Colonic mucosa (tissue), 4 donors: ENCODE measurements around the gene C20orf202. TPM values are rescaled to one million over a fixed set of nuclear protein-coding genes. Genes with fewer than 3 reads are reported as not detected.
"Not testable (repeated sequence)": the region's sequence is repeated elsewhere in the genome, so short reads cannot be mapped to it uniquely, and the experiment has no call there.

Experiments
- DNase-seq: peaks from one replicate; pipeline ENCODE4 v3.0.0-alpha.2; 2020
- H3K27ac ChIP-seq: fragments of 200-600 bp; one replicate; pipeline ENCODE4 v1.8.0; 2021
- H3K27me3 ChIP-seq: fragments of 200-600 bp; one replicate; pipeline ENCODE4 v1.8.0; 2021
- H3K36me3 ChIP-seq: fragments of 200-600 bp; one replicate; pipeline ENCODE4 v1.8.0; 2021
- H3K4me1 ChIP-seq: fragments of 200-600 bp; one replicate; pipeline ENCODE4 v1.8.0; 2021; ENCODE audit warnings: mild to moderate bottlenecking
- H3K4me3 ChIP-seq: fragments of 200-600 bp; one replicate; pipeline ENCODE4 v1.8.0; 2021
- H3K9ac ChIP-seq, 2 donors: one replicate each; pipeline ENCODE4 v1.7.0; 2013; ENCODE audit warnings: control low read depth in 2 of 2, low read depth in 2 of 2, low read length in 2 of 2
- H3K9me3 ChIP-seq: fragments of 200-600 bp; one replicate; pipeline ENCODE4 v1.8.0; 2021
- intact Hi-C: fragments of 100-400 bp; cut with DNase I; formaldehyde crosslinking; loops from one replicate; pipeline ENCODE4 v1.14.1; 2022
- total RNA-seq, 2 donors: library from RNA; stranded (reverse); fragmentation: NEBNext Ultra II Directional in 1 of 2; extraction: Animal tissue kit (Norgen Biotek cat#: 25700) in 1 of 2; gene quantifications; one replicate each; pipeline ENCODE4 v1.2.1, GENCODE V29; 2021
- TF ChIP-seq, protein P1 (sequence below): fragments of 200-600 bp; IDR thresholded peaks from one replicate; pipeline ENCODE4 v1.8.0; 2022; ENCODE audit warnings: antibody characterized with exemption, mild to moderate bottlenecking
- donor health status: healthy.
- donor health status: DM: no; HTN: no; CAD: no.
- donor health status: DM: no; HTN: no; CAD: no.

Gene C20orf202
- total RNA-seq, 2 donors from 2014 or later: 0.19 TPM; not detected in 1

DNA sequence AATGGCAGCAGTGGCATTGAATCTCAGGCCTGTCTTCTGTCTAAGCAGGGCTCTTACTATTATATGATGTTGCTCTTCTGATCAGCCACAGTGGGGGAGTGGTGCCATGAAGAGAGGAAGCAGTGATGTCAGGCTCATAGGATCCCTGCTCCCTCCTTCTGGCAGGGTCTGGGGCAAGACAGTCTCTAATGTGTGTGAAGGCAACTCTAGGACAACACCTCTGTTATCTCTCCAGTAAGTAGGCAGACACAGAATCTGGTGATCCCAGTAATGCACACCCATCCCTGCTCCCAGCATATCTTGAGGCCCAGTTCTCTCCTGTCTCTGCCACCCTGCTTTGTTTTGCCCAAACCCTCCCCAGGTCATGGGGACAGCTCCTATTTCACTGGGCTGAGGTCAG, 8.8 kb downstream of the C20orf202 start:
- no peak overlapping the region for H3K4me3 ChIP-seq
- no peaks in the 10 kb centered on the region for H3K36me3 ChIP-seq
- TF ChIP-seq, protein P1, sequence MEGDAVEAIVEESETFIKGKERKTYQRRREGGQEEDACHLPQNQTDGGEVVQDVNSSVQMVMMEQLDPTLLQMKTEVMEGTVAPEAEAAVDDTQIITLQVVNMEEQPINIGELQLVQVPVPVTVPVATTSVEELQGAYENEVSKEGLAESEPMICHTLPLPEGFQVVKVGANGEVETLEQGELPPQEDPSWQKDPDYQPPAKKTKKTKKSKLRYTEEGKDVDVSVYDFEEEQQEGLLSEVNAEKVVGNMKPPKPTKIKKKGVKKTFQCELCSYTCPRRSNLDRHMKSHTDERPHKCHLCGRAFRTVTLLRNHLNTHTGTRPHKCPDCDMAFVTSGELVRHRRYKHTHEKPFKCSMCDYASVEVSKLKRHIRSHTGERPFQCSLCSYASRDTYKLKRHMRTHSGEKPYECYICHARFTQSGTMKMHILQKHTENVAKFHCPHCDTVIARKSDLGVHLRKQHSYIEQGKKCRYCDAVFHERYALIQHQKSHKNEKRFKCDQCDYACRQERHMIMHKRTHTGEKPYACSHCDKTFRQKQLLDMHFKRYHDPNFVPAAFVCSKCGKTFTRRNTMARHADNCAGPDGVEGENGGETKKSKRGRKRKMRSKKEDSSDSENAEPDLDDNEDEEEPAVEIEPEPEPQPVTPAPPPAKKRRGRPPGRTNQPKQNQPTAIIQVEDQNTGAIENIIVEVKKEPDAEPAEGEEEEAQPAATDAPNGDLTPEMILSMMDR: no peak
- H3K4me1 ChIP-seq: no peaks in the 10 kb centered on the region
- no peaks in the 10 kb centered on the region for H3K27me3 ChIP-seq
- H3K9me3 ChIP-seq: no peaks in the 10 kb centered on the region
- intact Hi-C loops: loop anchor here (5.0 kb wide), 1 partner anchor 395 kb away; no protein-coding TSS in a partner anchor
- no peak for DNase-seq
- no peak overlapping the region for H3K27ac ChIP-seq
- H3K9ac ChIP-seq: no peak overlapping the region

DNA sequence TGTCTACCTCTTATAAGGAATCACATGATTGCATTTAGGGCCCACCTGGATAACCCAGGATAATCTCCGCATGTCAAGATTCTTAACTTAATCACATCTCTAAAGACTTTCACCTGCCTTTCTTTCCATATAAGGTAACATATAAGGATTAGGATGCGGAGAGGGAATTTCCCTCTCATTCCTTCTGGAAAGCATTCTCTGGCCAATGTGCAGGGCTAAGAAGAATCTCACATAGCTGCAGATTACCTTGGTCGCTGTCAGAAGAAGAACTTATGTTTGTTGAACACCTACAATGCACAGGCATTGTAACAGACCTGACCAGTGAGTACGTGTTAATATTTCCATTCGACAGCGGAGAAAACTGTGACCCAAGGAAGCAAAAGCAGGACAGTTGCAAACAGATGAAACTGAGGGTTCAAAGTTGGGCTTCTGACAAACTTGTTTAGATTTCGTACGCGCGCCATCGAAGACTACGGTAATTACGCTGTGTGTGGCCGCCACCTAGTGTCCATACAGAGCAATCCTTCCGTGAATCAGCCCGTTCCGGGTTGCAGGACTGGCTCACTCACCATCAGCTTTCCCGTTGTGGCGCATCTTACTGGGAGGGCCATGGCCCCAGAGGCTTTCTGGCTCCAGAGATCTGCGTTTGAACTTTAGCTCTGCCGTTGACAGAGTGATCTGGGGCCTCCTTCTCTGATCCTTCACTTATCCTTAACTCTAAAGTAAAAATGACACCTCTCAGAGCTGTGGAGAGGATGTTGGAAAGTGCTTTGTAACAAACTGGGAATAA, 9.5 kb downstream of the C20orf202 start:
- intact Hi-C loops: loop anchor here (5.0 kb wide), 1 partner anchor 396 kb away; no protein-coding TSS in a partner anchor

DNA sequence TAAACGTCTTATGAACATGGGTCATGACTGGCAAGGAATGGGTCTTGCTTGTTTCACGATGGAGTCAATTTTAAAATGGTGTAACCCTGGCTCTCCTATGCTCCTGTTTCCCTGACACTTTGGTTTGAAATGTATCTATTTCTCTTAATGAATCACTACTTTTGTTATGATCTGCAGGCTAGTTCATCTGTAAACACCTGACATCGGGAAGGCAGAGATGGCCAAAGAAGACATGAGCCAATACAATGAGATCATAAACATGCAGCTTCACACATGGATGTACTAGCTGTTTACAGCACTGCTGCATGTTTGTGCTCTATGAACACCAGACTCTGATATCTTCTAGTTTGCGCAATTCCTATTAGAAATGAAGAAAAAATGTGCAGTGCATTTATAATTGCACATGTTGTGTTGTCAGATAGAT, 11.6 kb downstream of the C20orf202 start:
- TF ChIP-seq, protein P1: no peak
- Histone ChIP-seq H3K9ac (no peak overlapping the region), H3K27ac (no peak overlapping the region), H3K9me3 (no peaks in the 10 kb centered on the region), H3K27me3 (no peaks in the 10 kb centered on the region), H3K36me3 (no peaks in the 10 kb centered on the region), H3K4me3 (no peak overlapping the region), H3K4me1 (no peaks in the 10 kb centered on the region)
- intact Hi-C loops: loop anchor here (5.0 kb wide), 1 partner anchor 398 kb away; no protein-coding TSS in a partner anchor
- no peak for DNase-seq

More for the DNA sequence above, 9.5 kb downstream of the C20orf202 start:
- Histone ChIP-seq H3K4me1 (no peaks in the 10 kb centered on the region), H3K9ac (no peak overlapping the region), H3K4me3 (no peak overlapping the region), H3K9me3 (no peaks in the 10 kb centered on the region), H3K27me3 (no peaks in the 10 kb centered on the region), H3K36me3 (no peaks in the 10 kb centered on the region), H3K27ac (no peak overlapping the region)
- peak; percentile 71 for DNase-seq
- TF ChIP-seq, protein P1: peak; percentile 79

DNA sequence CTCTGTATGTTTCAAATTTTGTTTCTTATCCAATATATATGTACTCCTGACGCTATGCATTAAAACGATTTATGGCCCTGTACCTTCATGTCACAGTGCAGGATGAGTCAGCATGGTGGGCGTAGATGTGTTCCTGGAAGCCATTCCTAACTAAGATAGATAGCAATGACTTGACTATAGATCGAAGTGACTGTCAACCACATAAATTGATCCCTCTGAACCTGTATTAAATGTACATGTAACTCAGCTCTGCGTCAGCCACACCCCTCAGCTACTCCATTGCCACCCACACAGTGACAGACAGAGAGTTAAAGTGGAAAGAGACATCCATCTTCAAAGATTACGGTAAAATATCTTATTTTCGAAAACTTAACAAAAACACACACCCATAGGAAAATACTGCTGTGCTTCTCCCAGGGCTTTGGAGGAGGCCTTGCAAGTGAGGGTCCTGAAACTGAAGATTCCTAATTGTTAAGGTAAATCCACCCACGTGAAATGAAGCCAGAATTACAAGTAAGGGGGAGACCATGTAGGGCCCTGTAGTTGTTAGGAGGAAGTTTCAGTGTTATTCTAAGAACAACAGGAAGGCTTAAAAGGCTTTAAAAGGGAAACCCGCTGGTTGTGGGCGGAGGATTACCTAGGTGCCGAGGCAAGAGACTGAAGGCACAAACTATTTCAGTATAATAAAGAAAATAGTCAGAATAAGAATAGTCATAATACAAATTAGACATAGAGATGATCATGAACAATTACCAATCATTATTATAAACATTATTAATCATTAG, 12.3 kb downstream of the C20orf202 start:
- no peak overlapping the region for H3K9ac ChIP-seq
- no peaks in the 10 kb centered on the region for H3K4me1 ChIP-seq
- no peaks in the 10 kb centered on the region for H3K36me3 ChIP-seq
- no peak overlapping the region for H3K4me3 ChIP-seq
- H3K27ac ChIP-seq: no peak overlapping the region
- H3K9me3 ChIP-seq: no peaks in the 10 kb centered on the region
- intact Hi-C loops: no loop called here
- H3K27me3 ChIP-seq: no peaks in the 10 kb centered on the region
- TF ChIP-seq, protein P1: no peak
- no peak for DNase-seq

DNA sequence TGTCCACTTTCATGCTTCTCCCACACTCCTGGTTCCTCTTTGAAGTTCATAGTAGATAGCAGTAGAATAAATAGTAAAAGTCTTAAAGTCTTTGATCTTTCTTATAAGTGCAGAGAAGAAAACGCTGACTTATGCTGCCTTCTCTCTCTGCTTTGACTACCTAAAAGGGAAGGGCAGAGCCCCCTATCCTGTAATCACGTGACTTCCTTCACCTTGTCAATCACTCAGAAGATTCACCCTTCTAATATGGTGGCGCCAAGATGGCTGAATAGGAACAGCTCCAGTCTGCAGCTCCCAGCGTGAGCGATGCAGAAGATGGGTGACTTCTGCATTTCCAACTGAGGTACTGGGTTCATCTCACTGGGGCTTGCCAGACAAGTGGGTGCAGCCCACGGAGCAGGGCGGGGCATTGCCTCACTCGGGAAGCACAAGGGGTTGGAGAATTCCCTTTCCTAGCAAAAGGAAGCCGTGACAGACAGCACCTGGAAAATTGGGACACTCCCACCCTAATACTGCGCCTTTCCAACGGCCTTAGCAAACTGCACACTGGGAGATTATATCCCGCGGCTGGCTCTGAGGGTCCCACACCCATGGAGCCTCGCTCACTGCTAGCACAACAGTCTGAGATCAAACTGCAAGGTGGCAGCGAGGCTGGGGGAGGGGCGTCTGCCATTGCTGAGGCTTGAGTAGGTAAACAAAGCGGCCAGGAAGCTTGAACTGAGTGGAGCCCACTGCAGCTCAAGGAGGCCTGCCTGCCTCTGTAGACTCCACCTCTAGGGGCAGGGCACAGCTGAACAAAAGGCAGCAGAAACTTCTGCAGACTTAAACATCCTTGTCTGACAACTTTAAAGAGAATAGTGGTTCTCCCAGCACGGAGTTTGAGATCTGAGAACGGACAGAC, 13.5 kb downstream of the C20orf202 start:
- H3K36me3 ChIP-seq, H3K9ac ChIP-seq, H3K27ac ChIP-seq, DNase-seq, H3K9me3 ChIP-seq, intact Hi-C loops, H3K4me1 ChIP-seq, H3K27me3 ChIP-seq, H3K4me3 ChIP-seq: not testable (repeated sequence)

DNA sequence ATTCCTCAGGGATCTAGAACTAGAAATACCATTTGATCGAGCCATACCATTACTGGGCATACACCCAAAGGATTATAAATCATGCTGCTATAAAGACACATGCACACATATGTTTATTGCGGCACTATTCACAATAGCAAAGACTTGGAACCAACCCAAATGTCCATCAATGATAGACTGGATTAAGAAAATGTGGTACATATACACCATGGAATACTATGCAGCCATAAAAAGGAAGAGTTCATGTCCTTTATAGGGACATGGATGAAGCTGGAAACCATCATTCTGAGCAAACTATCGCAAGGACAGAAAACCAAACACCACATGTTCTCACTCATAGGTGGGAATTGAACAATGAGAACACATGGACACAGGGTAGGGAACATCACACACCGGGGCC, 19.5 kb downstream of the C20orf202 start:
- H3K9ac ChIP-seq, H3K4me1 ChIP-seq, intact Hi-C loops, DNase-seq, H3K27ac ChIP-seq, H3K36me3 ChIP-seq, H3K9me3 ChIP-seq, H3K4me3 ChIP-seq: not testable (repeated sequence)
- H3K27me3 ChIP-seq: peaks cover 10% of the 10 kb centered on the region
